Astrocyte (in vitro differentiated cells and primary cell): ENCODE measurements around the gene RDH11.

Experiments used
- EZH2 ChIP-seq: IDR thresholded peaks from 2 replicates; pipeline ENCODE4 v1.6.1; 2012; ENCODE audit warnings: mild to moderate bottlenecking, low read length, inconsistent platforms; ENCODE audit not compliant: insufficient read depth
- TF ChIP-seq, protein P1 (sequence below): IDR thresholded peaks from 2 replicates; pipeline ENCODE4 v1.5.1; 2011; ENCODE audit warnings: low read depth, mild to moderate bottlenecking, inconsistent platforms, low read length, moderate library complexity; ENCODE audit not compliant: insufficient read depth

DNA sequence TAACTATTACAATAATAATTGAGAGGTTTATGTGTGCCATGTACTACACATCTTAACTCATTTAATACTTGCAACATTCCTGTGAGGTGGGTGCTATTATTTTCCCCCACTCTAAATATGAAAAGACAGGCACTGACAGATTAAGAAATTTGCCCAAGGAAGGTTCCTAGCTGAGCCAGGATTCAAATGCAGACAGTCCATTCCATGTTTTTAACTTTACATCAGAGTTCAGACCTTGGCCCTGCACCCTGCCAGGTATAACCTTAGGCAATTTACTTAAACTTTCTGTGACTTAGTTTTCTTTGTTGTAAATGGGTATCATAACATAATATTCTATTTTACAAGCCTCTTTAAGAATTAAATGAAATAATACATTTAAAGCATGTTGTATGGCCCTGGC is 32.7 kb upstream of the RDH11 start:
- TF ChIP-seq, protein P1, sequence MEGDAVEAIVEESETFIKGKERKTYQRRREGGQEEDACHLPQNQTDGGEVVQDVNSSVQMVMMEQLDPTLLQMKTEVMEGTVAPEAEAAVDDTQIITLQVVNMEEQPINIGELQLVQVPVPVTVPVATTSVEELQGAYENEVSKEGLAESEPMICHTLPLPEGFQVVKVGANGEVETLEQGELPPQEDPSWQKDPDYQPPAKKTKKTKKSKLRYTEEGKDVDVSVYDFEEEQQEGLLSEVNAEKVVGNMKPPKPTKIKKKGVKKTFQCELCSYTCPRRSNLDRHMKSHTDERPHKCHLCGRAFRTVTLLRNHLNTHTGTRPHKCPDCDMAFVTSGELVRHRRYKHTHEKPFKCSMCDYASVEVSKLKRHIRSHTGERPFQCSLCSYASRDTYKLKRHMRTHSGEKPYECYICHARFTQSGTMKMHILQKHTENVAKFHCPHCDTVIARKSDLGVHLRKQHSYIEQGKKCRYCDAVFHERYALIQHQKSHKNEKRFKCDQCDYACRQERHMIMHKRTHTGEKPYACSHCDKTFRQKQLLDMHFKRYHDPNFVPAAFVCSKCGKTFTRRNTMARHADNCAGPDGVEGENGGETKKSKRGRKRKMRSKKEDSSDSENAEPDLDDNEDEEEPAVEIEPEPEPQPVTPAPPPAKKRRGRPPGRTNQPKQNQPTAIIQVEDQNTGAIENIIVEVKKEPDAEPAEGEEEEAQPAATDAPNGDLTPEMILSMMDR: no peak
- no peak for TF ChIP-seq EZH2
